ENCODE results near the gene CLMN.

Gene CLMN

GRCh38 chr14:95238487-95239298, 81.0 kb downstream of the CLMN start:
- no peak for TF ChIP-seq CTCF (conservative IDR thresholded peaks at IDR 0.05)
- no peak overlapping the region for H3K27ac ChIP-seq

DNA sequence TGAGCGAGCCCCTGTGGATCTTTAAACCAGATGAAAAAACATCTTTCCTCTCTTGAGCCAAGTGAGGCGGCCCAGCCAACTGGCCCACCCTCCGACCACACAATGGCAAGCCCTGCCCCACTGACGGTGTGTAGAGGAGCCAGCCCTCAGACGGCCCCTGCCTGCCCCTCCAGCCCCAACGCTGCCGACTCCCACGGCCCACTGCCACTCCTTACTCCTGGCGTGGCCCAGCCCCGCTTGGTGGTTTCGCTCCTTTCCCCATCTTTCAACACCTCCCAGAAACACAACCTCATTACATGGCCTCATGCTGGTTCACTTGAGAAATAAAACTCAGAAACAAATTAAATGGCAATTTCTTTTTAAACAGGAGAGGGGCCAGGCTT, 81.8 kb downstream of the CLMN start:
- no peak for TF ChIP-seq CTCF (conservative IDR thresholded peaks at IDR 0.05)
- no peak overlapping the region for H3K27ac ChIP-seq

GRCh38 chr14:95237121-95237957, 82.4 kb downstream of the CLMN start:
- TF ChIP-seq CTCF (conservative IDR thresholded peaks at IDR 0.05): no peak
- no peak overlapping the region for H3K27ac ChIP-seq

DNA sequence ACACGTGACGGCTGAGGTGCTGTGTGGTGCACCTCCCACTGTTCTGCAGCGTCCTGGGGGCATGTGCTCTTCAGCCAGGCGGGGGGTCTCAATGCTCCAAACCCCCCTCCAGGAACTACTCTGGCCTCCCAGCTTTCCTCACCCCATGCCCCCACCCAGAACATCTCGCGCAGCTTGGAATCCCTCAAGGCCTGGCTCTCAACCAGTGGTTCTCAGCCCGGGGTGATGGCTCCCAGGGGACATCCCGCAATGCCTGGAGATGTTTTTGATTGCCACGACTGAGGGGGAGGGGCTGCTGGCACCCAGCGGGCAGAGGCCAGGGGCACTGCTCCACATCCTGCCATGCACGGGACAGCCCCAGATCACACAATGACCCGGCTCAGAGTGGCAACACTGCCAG, 83.5 kb downstream of the CLMN start:
- TF ChIP-seq CTCF (conservative IDR thresholded peaks at IDR 0.05): no peak
- no peak overlapping the region for H3K27ac ChIP-seq

DNA sequence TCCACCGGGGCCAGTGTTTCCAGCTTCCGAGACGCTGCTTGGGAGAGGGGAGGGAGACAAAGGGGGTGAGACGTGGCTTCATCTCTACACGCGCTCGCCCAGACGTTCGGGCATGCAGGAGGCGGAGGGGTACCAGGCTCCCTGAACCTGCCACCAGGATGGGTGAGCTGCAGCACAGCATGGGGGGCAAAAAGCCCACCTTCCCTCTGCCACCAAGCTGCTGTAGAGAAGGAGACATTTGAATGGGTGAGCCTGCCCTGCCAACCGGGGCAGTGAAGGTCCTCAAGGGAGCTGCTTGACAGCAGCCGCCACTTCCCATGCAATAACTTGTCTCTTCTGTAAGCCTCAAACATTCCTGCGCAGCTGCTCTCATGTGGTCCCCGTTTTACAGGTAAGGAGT, 83.9 kb downstream of the CLMN start:
- H3K27ac ChIP-seq: no peak overlapping the region
- TF ChIP-seq CTCF (conservative IDR thresholded peaks at IDR 0.05): no peak

- no peak for TF ChIP-seq CTCF (conservative IDR thresholded peaks at IDR 0.05)
- H3K27ac ChIP-seq: no peak overlapping the region
Measured at GRCh38 chr14:95235351-95235750, 84.4 kb downstream of the CLMN start.

DNA sequence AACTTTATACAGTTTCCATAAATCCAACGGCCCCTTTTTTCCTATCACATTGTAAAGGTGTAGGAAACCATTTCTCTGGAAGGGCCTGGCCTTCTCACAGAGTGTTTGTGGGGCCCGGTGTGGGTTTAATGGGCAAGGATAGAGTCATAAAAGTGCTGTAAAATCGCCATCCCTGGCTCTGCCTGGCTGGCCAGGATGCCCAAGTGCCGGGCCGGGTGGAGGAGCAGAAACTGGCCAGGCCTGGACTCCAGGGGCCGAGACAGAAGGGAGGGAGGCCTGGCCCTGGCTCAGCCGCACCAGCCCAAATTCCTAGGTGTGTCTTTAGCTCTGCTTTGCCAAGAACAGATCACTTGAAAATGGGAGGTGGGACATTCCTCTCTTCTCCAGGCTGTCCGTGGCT, 85.3 kb downstream of the CLMN start:
- TF ChIP-seq CTCF (conservative IDR thresholded peaks at IDR 0.05): no peak
- peak overlapping the region; percentile 20 for H3K27ac ChIP-seq

Data from VCaP (cell line).